ENCODE results near the gene UBR7. TPM values are rescaled to one million over a fixed set of nuclear protein-coding genes. Genes with fewer than 3 reads are reported as not detected.
"Not testable (repeated sequence)": the region's sequence is repeated elsewhere in the genome, so short reads cannot be mapped to it uniquely, and the experiment has no call there.

UBR7 gene
- total RNA-seq, 2 experiments from 2014 or later, result 38.1 to 45.1 TPM

GRCh38 chr14:93168610-93169009 is 38.4 kb upstream of the UBR7 start:
- H3K36me3 ChIP-seq (ENCODE audit: insufficient read depth, low read length); CTCF ChIA-PET (ENCODE audit: unreplicated experiment); H3K9me3 ChIP-seq (ENCODE audit: low read length); H3K4me3 ChIP-seq (ENCODE audit: low read depth, low read length, poor library complexity, severe bottlenecking); DNase-seq (ENCODE audit: low spot score); intact Hi-C loops (cut with micrococcal nuclease; ENCODE audit: unreplicated experiment); H3K79me2 ChIP-seq (ENCODE audit: insufficient read depth, low read depth, low read length); BruUV-seq (replicated peaks); H3K4me2 ChIP-seq (ENCODE audit: low read length); H3K27ac ChIP-seq (ENCODE audit: low read depth, low read length, poor library complexity, severe bottlenecking); H2AFZ ChIP-seq (ENCODE audit: low read length); H4K20me1 ChIP-seq (ENCODE audit: insufficient read depth, low read length); H3K9me2 ChIP-seq (ENCODE audit: insufficient read depth, low read length); H3K4me1 ChIP-seq (ENCODE audit: insufficient read depth, low read length, poor library complexity, severe bottlenecking): not testable (repeated sequence)
- POLR2A ChIA-PET, result interaction anchor here (0.6 to 1.4 kb wide), 5 partner anchors 10 to 399 kb away, joined by 3 to 5 read pairs (median 4); no protein-coding TSS in a partner anchor

DNA sequence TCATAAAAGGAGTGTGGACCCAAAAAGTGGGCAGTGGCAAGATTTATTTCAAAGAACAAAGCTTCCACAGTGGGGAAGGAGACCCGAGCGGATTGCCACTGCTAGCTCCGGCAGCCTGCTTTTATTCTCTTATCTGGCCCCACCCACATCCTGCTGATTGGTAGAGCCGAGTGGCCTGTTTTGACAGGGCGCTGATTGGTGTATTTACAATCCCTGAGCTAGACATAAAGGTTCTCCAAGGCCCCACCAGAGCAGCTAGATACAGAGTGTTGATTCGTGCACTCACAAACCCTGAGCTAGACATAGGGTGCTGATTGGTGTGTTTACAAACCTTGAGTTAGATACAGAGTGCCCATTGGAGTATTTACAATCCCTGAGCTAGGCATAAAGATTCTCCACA is 37.4 kb upstream of the UBR7 start:
- H3K4me2 ChIP-seq (ENCODE audit: low read length); H2AFZ ChIP-seq (ENCODE audit: low read length); BruUV-seq (replicated peaks); CTCF ChIA-PET (ENCODE audit: unreplicated experiment); H3K9me3 ChIP-seq (ENCODE audit: low read length); H3K27ac ChIP-seq (ENCODE audit: low read depth, low read length, poor library complexity, severe bottlenecking); H3K9me2 ChIP-seq (ENCODE audit: insufficient read depth, low read length); H3K36me3 ChIP-seq (ENCODE audit: insufficient read depth, low read length); DNase-seq (ENCODE audit: low spot score); H3K79me2 ChIP-seq (ENCODE audit: insufficient read depth, low read depth, low read length); H4K20me1 ChIP-seq (ENCODE audit: insufficient read depth, low read length); H3K4me1 ChIP-seq (ENCODE audit: insufficient read depth, low read length, poor library complexity, severe bottlenecking); intact Hi-C loops (cut with micrococcal nuclease; ENCODE audit: unreplicated experiment); H3K4me3 ChIP-seq (ENCODE audit: low read depth, low read length, poor library complexity, severe bottlenecking): not testable (repeated sequence)
- POLR2A ChIA-PET, result interaction anchor here (1.4 kb wide), 1 partner anchor 9 kb away, joined by 5 read pairs; no protein-coding TSS in a partner anchor

- H3K36me3 ChIP-seq (ENCODE audit: insufficient read depth, low read length); BruUV-seq (replicated peaks); H3K27ac ChIP-seq (ENCODE audit: low read depth, low read length, poor library complexity, severe bottlenecking); H3K9me3 ChIP-seq (ENCODE audit: low read length); H3K9me2 ChIP-seq (ENCODE audit: insufficient read depth, low read length); H3K79me2 ChIP-seq (ENCODE audit: insufficient read depth, low read depth, low read length); CTCF ChIA-PET (ENCODE audit: unreplicated experiment); H4K20me1 ChIP-seq (ENCODE audit: insufficient read depth, low read length); DNase-seq (ENCODE audit: low spot score); H3K4me3 ChIP-seq (ENCODE audit: low read depth, low read length, poor library complexity, severe bottlenecking); intact Hi-C loops (cut with micrococcal nuclease; ENCODE audit: unreplicated experiment); H3K4me2 ChIP-seq (ENCODE audit: low read length); H3K4me1 ChIP-seq (ENCODE audit: insufficient read depth, low read length, poor library complexity, severe bottlenecking); POLR2A ChIA-PET; H2AFZ ChIP-seq (ENCODE audit: low read length): not testable (repeated sequence)
Observed at GRCh38 chr14:93170141-93170540, 36.9 kb upstream of the UBR7 start.

DNA sequence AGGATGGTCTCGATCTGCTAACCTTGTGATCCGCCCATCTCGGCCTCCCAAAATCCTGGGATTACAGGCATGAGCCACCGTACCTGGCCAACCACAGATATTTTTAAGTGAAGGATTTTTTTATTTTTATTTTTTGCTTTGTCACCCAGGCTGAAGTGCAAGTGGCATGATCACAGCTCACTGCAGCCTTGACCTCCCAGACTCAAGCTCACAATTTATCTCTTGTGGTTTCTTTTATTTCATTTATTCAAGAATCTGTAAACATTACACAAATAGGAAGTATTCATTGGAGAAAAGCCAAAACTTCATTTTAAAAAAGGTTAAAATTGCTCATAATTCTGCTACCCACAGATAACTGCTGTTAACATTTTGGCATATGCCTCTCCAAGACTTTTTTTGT is 35.7 kb upstream of the UBR7 start:
- ChIA-PET POLR2A (interaction anchor here (0.6 to 0.7 kb wide), 2 partner anchors 44 to 532 kb away, joined by 3 to 6 read pairs; no protein-coding TSS in a partner anchor), CTCF (ENCODE audit: unreplicated experiment) (no interaction called here)
- DNase-seq (ENCODE audit: low spot score), result no peak
- no peaks in the 10 kb centered on the region for H4K20me1 ChIP-seq (ENCODE audit: insufficient read depth, low read length)
- no peaks in the 10 kb centered on the region for H3K36me3 ChIP-seq (ENCODE audit: insufficient read depth, low read length)
- H3K79me2 ChIP-seq (ENCODE audit: insufficient read depth, low read depth, low read length), result no peaks in the 10 kb centered on the region
- no peaks in the 10 kb centered on the region for H3K4me1 ChIP-seq (ENCODE audit: insufficient read depth, low read length, poor library complexity, severe bottlenecking)
- intact Hi-C loops (cut with micrococcal nuclease; ENCODE audit: unreplicated experiment), result no loop called here
- H2AFZ ChIP-seq (ENCODE audit: low read length), result no peak overlapping the region
- no peaks in the 10 kb centered on the region for H3K9me2 ChIP-seq (ENCODE audit: insufficient read depth, low read length)
- no peak overlapping the region for H3K4me2 ChIP-seq (ENCODE audit: low read length)
- no peak overlapping the region for H3K4me3 ChIP-seq (ENCODE audit: low read depth, low read length, poor library complexity, severe bottlenecking)
- H3K27ac ChIP-seq (ENCODE audit: low read depth, low read length, poor library complexity, severe bottlenecking), result no peak overlapping the region
- no TSS peak for BruUV-seq (replicated peaks)
- no peaks in the 10 kb centered on the region for H3K9me3 ChIP-seq (ENCODE audit: low read length)
- TF ChIP-seq CTCF (conservative IDR thresholded peaks at IDR 0.05; ENCODE audit: low read length) (no peak), EZH2phosphoT487 (IDR thresholded peaks at IDR 0.05; ENCODE audit: borderline replicate concordance, low read depth, low read length) (no peak)
